Right cardiac atrium (tissue), 5 donors: ENCODE results near the gene MPLKIP. TPM values are rescaled to one million over a fixed set of nuclear protein-coding genes. Genes with fewer than 3 reads are reported as not detected.
A peak's percentile ranks its signal among the peaks of the same experiment; 100 is the strongest.
"Not testable (repeated sequence)": the region's sequence is repeated elsewhere in the genome, so short reads cannot be mapped to it uniquely, and the experiment has no call there.

Source experiments
- ATAC-seq, 2 donors: fragments of 200-7000 bp; cut with Tn5 transposase; one replicate each; pipeline versions ENCODE4 v1.8.0 to v1.9.1; 2020; ENCODE audit warnings: moderate library complexity in 2 of 2, mild to moderate bottlenecking in 1 of 2
- DNase-seq, 3 donors: peaks; one replicate each; pipeline ENCODE4 v3.0.0-alpha.2; 2020
- H3K27ac ChIP-seq: one replicate; pipeline ENCODE4 v1.5.1; 2013; ENCODE audit warnings: mild to moderate bottlenecking, low read length, control low read depth, moderate library complexity
- H3K27me3 ChIP-seq: one replicate; pipeline ENCODE4 v1.6.1; 2013; ENCODE audit not compliant: control insufficient read depth, insufficient read depth
- H3K4me1 ChIP-seq: one replicate; pipeline ENCODE4 v1.6.1; 2013; ENCODE audit warnings: low read length; ENCODE audit not compliant: control insufficient read depth, insufficient read depth
- H3K4me3 ChIP-seq: one replicate; pipeline ENCODE4 v1.5.1; 2013; ENCODE audit warnings: low read length, control low read depth
- H3K9me3 ChIP-seq: one replicate; pipeline ENCODE4 v1.6.1; 2013; ENCODE audit warnings: low read length; ENCODE audit not compliant: control insufficient read depth
- WGBS: extraction: QIAGEN DNeasy Blood & Tissue Kit; methylation state at CpG from one replicate; pipeline ENCODE4 v1.1.7; 2013; 5-methylcytosine and 5-hydroxymethylcytosine counted together
- intact Hi-C, 4 donors: fragments of 100-400 bp; cut with DNase I; formaldehyde crosslinking; loops; one replicate each; pipeline versions ENCODE4 v1.11.0 to v1.14.0; 2022 to 2023
- long read RNA-seq, 4 donors: library from polyadenylated mRNA; unstranded; transcript quantifications; one replicate each; pipeline ENCODE4 v2.0.0, GENCODE V29; 2020 to 2021
- polyA plus RNA-seq: library from polyadenylated mRNA; stranded (reverse); fragments of 200-250 nt; gene quantifications from one replicate; pipeline ENCODE4 v1.2.3, GENCODE V29; 2013
- total RNA-seq, 4 donors: library from RNA; stranded (reverse); fragmentation: NEBNext Ultra II Directional; extraction: Animal tissue kit (Norgen Biotek cat#: 25700); gene quantifications; one replicate each; pipeline ENCODE4 v1.2.1, GENCODE V29; 2021
- donor health status: healthy with polysubstance abuse.
- donor health status: DM: no; HTN: yes; CAD: no.
- donor health status: DM: no; HTN: no; CAD: no.
- donor health status: DM: no; HTN: yes; CAD: no; lungs with severe emphysema.
- donor health status: DM: yes; HTN: yes; CAD: no.

The MPLKIP gene
- total RNA-seq, result 10 to 100 TPM; 15.8 to 19.9 (median 19.4) TPM
- 30.2 TPM for polyA plus RNA-seq
- long read RNA-seq, donor 1, full-length matches to known transcripts, result 28 of 28 reads
- long read RNA-seq, donor 1, partial matches to known transcripts, result 0 of 28 reads
- long read RNA-seq, donor 1, other reads (novel, unspliced or antisense), result 0 of 28 reads
- long read RNA-seq, donor 2, full-length matches to known transcripts, result 19 of 20 reads
- long read RNA-seq, donor 2, partial matches to known transcripts, result 0 of 20 reads
- long read RNA-seq, donor 2, other reads (novel, unspliced or antisense), result 1 of 20 reads
- long read RNA-seq, donor 3, full-length matches to known transcripts, result 20 of 22 reads
- long read RNA-seq, donor 3, partial matches to known transcripts, result 0 of 22 reads
- long read RNA-seq, donor 3, other reads (novel, unspliced or antisense), result 2 of 22 reads
- long read RNA-seq, donor 4, full-length matches to known transcripts, result 17 of 18 reads
- long read RNA-seq, donor 4, partial matches to known transcripts, result 0 of 18 reads
- long read RNA-seq, donor 4, other reads (novel, unspliced or antisense), result 1 of 18 reads

GRCh38 chr7:40134428-40135316, at the start of gene MPLKIP, which contains the start of gene SUGCT:
Gene MPLKIP (minus strand): TSS chr7:40134622. CDS start chr7:40134567, 55 bp downstream.
Gene SUGCT (plus strand): TSS chr7:40135005.
- Histone ChIP-seq H3K4me3 (peak within 1 kb of the TSS; percentile 86), H3K9me3 (no peaks in the 10 kb centered on the region), H3K27ac (peak within 1 kb of the TSS; percentile 87), H3K4me1 (no peaks in the 10 kb centered on the region), H3K27me3 (no peaks in the 10 kb centered on the region)
- WGBS, result under 1% methylated on average over 75 of the region's 75 CpGs
- intact Hi-C loops, result no loop called here
- ATAC-seq (peak; percentile 97), DNase-seq (peak; percentile 83 to 92 (median 91))

GRCh38 chr7:40182452-40182851, 48.0 kb upstream of the MPLKIP start:
- WGBS, result 95% methylated on average over 4 of the region's 4 CpGs

GRCh38 chr7:40177071-40177470, 42.6 kb upstream of the MPLKIP start:
- H3K4me1 ChIP-seq, result no peaks in the 10 kb centered on the region
- no peak for DNase-seq
- H3K9me3 ChIP-seq, result no peaks in the 10 kb centered on the region
- WGBS, result 87% methylated on average over 5 of the region's 5 CpGs
- no peak for ATAC-seq
- intact Hi-C loops, result no loop called here
- no peak overlapping the region for H3K4me3 ChIP-seq
- H3K27me3 ChIP-seq, result no peaks in the 10 kb centered on the region
- H3K27ac ChIP-seq, result no peak overlapping the region

More at GRCh38 chr7:40182452-40182851, 48.0 kb upstream of the MPLKIP start:
- intact Hi-C loops, result no loop called here
- Histone ChIP-seq H3K27ac (no peak overlapping the region), H3K27me3 (no peaks in the 10 kb centered on the region), H3K4me1 (no peaks in the 10 kb centered on the region), H3K4me3 (no peak overlapping the region), H3K9me3 (no peaks in the 10 kb centered on the region)
- ATAC-seq, result no peak
- DNase-seq, result no peak

- no peaks in the 10 kb centered on the region for H3K4me1 ChIP-seq
- intact Hi-C loops, result no loop called here
- no peak for ATAC-seq
- H3K9me3 ChIP-seq, result no peaks in the 10 kb centered on the region
- no peak overlapping the region for H3K4me3 ChIP-seq
- WGBS, result 90% methylated on average over 9 of the region's 9 CpGs
- DNase-seq, result no peak
- no peaks in the 10 kb centered on the region for H3K27me3 ChIP-seq
- H3K27ac ChIP-seq, result no peak overlapping the region
Measured at GRCh38 chr7:40175725-40176510, 41.5 kb upstream of the MPLKIP start.

GRCh38 chr7:40175256-40175655, 40.8 kb upstream of the MPLKIP start:
- intact Hi-C loops, H3K27ac ChIP-seq, DNase-seq, H3K4me1 ChIP-seq, H3K4me3 ChIP-seq, ATAC-seq, H3K27me3 ChIP-seq, H3K9me3 ChIP-seq: not testable (repeated sequence)
- WGBS, result 91% methylated on average over 6 of the region's 6 CpGs

GRCh38 chr7:40173121-40173520, 38.7 kb upstream of the MPLKIP start:
- DNase-seq, H3K4me3 ChIP-seq, H3K27me3 ChIP-seq, H3K4me1 ChIP-seq, H3K27ac ChIP-seq, intact Hi-C loops, ATAC-seq, H3K9me3 ChIP-seq: not testable (repeated sequence)
- WGBS, result 91% methylated on average over 13 of the region's 13 CpGs

GRCh38 chr7:40168266-40168665, 33.8 kb upstream of the MPLKIP start:
- H3K4me1 ChIP-seq, H3K9me3 ChIP-seq, ATAC-seq, DNase-seq, H3K4me3 ChIP-seq, H3K27me3 ChIP-seq, H3K27ac ChIP-seq, intact Hi-C loops: not testable (repeated sequence)
- 92% methylated on average over 3 of the region's 3 CpGs for WGBS

GRCh38 chr7:40167291-40167690, 32.9 kb upstream of the MPLKIP start:
- ATAC-seq, result no peak
- Histone ChIP-seq H3K9me3 (no peaks in the 10 kb centered on the region), H3K4me1 (no peaks in the 10 kb centered on the region), H3K4me3 (no peak overlapping the region), H3K27me3 (no peaks in the 10 kb centered on the region), H3K27ac (no peak overlapping the region)
- DNase-seq, result no peak
- intact Hi-C loops, result no loop called here
- 91% methylated on average over 3 of the region's 3 CpGs for WGBS

GRCh38 chr7:40165216-40165615, 30.8 kb upstream of the MPLKIP start:
- Histone ChIP-seq H3K27ac (no peak overlapping the region), H3K27me3 (no peaks in the 10 kb centered on the region), H3K9me3 (no peaks in the 10 kb centered on the region), H3K4me3 (no peak overlapping the region), H3K4me1 (no peaks in the 10 kb centered on the region)
- ATAC-seq, result no peak
- 46% methylated on average over 1 of the region's 1 CpG for WGBS
- intact Hi-C loops, result no loop called here
- no peak for DNase-seq

GRCh38 chr7:40162516-40162915, 28.1 kb upstream of the MPLKIP start:
- DNase-seq, result no peak
- H3K27me3 ChIP-seq, result no peaks in the 10 kb centered on the region
- intact Hi-C loops, result no loop called here
- 88% methylated on average over 2 of the region's 2 CpGs for WGBS
- no peak overlapping the region for H3K4me3 ChIP-seq
- H3K27ac ChIP-seq, result no peak overlapping the region
- no peak for ATAC-seq
- no peaks in the 10 kb centered on the region for H3K9me3 ChIP-seq
- no peaks in the 10 kb centered on the region for H3K4me1 ChIP-seq
